KBM-7 (cell line): ENCODE measurements around the gene ACTRT3.
"Not testable (repeated sequence)": the region's sequence is repeated elsewhere in the genome, so short reads cannot be mapped to it uniquely, and the experiment has no call there.

ENCODE experiments used
- DNase-seq: peaks from one replicate; pipeline ENCODE4 v3.0.0-alpha.2; 2015
- in situ Hi-C: fragments of 300-500 bp; cut with MboI; formaldehyde crosslinking; loops from 2 replicates; pipeline ENCODE4 v1.14.3; 2020; ENCODE audit warnings: low sequenced_read_pairs, low pct_unique_long_range_greater_than_20kb, mixed read lengths

The ACTRT3 gene

GRCh38 chr3:169722724-169723123, 46.6 kb downstream of the ACTRT3 start:
- in situ Hi-C loops = no loop called here
- DNase-seq = no peak

- DNase-seq, in situ Hi-C loops: not testable (repeated sequence)
Observed at GRCh38 chr3:169718415-169718814, 50.9 kb downstream of the ACTRT3 start.
